IPS-15b (cell line): ENCODE measurements around the gene SELENOV.

ENCODE experiments used
- H3K27me3 ChIP-seq: one replicate; pipeline ENCODE4 v1.6.1; 2013; ENCODE audit warnings: low read length; ENCODE audit not compliant: control insufficient read depth, insufficient read depth
- H3K36me3 ChIP-seq: one replicate; pipeline ENCODE4 v1.6.1; 2013; ENCODE audit warnings: low read length; ENCODE audit not compliant: control insufficient read depth, insufficient read depth
- H3K4me1 ChIP-seq: one replicate; pipeline ENCODE4 v1.6.1; 2013; ENCODE audit warnings: mild to moderate bottlenecking, low read length; ENCODE audit not compliant: control insufficient read depth, insufficient read depth
- H3K4me3 ChIP-seq: one replicate; pipeline ENCODE4 v1.5.1; 2013; ENCODE audit warnings: low read depth, low read length
- H3K9ac ChIP-seq: one replicate; pipeline ENCODE4 v1.6.1; 2013; ENCODE audit warnings: low read depth, mild to moderate bottlenecking, low read length
- H3K9me3 ChIP-seq: one replicate; pipeline ENCODE4 v1.6.1; 2013; ENCODE audit warnings: mild to moderate bottlenecking, low read length; ENCODE audit not compliant: control insufficient read depth, insufficient read depth

Gene SELENOV

DNA sequence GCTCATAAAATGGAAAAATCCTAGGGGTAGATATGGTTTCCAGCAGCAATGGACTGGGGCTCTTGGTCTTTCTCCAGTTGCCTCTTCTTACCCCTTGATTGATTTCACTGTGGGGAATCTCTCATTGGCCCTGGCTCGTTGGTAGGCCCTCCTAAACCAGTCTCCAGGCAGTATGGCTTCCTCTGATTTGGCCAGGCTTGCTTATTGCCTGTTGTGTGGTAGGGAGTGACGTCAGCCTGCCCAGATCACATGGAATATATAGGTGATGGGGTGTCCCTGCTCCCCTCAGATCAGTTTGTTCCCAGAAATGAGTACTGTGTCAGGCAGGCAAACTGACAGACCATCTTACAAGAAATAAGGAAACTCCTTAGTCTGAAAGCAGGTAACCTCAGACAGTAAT, 5.7 kb upstream of the SELENOV start:
- Histone ChIP-seq H3K4me3 (no peak overlapping the region), H3K9me3 (no peaks in the 10 kb centered on the region), H3K27me3 (peaks cover 59% of the 10 kb centered on the region), H3K4me1 (no peaks in the 10 kb centered on the region), H3K9ac (no peak overlapping the region), H3K36me3 (no peaks in the 10 kb centered on the region)

DNA sequence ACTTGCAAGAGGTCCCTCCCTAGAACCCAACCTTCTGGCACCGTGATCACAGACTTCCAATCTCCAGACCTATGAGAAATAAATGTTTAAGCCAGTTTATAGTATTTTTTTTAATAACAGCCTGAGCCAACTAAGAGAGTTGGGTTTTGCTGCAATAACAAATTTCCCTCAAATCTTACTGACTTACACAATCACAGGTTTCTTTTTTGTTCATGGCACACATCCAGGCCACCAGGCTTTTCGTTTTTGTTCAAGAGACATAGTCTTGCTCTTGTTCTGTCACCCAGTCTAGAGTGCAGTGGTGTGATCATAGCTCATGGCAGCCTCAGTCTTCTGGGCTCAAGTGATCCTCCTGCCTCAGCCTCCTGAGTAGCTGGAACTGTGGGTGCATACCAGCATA, 2.0 kb upstream of the SELENOV start:
- Histone ChIP-seq H3K36me3 (no peaks in the 10 kb centered on the region), H3K9me3 (no peaks in the 10 kb centered on the region), H3K4me1 (no peaks in the 10 kb centered on the region), H3K27me3 (peaks cover 28% of the 10 kb centered on the region), H3K4me3 (no peak overlapping the region), H3K9ac (no peak overlapping the region)

DNA sequence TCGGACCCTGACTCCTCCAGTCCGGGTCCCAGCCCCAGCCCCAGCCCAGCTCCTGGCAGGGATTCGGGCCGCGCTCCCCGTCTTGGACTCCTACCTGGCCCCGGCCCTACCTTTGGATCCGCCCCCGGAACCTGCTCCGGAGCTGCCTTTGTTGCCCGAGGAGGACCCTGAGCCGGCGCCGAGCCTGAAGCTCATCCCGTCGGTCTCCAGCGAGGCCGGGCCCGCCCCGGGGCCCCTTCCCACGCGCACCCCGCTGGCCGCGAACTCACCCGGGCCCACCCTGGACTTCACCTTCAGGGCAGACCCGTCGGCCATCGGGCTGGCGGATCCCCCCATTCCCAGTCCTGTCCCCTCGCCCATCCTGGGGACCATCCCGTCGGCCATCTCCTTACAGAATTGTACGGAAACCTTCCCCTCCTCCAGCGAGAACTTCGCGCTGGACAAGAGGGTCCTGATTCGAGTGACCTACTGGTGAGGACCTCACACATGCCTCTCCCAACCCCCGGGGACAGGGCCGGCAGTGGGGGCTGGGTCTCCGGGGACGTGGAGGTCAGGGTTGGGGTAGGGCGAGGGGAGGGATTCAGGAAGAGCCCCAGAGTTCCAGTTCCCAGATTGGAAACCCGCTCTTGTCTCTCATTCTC, 732 bp downstream of the SELENOV start:
- peaks cover under 1% of the 10 kb centered on the region for H3K36me3 ChIP-seq
- H3K9ac ChIP-seq: peak overlapping the region; percentile 88
- H3K9me3 ChIP-seq: no peaks in the 10 kb centered on the region
- peaks cover 12% of the 10 kb centered on the region for H3K27me3 ChIP-seq
- peak overlapping the region; percentile 88 for H3K4me3 ChIP-seq
- peaks cover 4% of the 10 kb centered on the region for H3K4me1 ChIP-seq

DNA sequence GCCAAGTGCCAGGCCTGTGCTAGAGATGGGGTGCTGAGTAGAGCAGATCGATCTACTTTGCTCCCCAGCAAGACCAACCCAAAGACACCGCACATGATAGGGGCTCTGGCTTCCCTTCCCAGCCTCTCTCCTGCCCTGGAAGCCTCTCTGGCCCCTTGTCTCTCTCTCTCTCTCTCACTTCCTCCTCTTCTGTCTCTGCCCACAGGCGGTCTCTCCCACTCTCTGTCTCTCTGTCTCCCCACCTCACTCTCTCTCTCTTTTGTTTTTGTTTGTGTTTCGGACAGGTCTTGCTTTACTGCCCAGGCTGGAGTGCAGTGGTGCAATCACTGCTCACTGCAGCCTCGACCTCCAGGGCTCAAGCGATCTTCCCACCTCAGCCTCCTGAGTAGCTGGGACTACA, 1.3 kb downstream of the SELENOV start:
- H3K27me3 ChIP-seq: peaks cover 12% of the 10 kb centered on the region
- H3K9ac ChIP-seq: peak overlapping the region; percentile 88
- H3K4me3 ChIP-seq: peak overlapping the region; percentile 88
- H3K4me1 ChIP-seq: peaks cover 4% of the 10 kb centered on the region
- no peaks in the 10 kb centered on the region for H3K9me3 ChIP-seq
- H3K36me3 ChIP-seq: peaks cover 3% of the 10 kb centered on the region

DNA sequence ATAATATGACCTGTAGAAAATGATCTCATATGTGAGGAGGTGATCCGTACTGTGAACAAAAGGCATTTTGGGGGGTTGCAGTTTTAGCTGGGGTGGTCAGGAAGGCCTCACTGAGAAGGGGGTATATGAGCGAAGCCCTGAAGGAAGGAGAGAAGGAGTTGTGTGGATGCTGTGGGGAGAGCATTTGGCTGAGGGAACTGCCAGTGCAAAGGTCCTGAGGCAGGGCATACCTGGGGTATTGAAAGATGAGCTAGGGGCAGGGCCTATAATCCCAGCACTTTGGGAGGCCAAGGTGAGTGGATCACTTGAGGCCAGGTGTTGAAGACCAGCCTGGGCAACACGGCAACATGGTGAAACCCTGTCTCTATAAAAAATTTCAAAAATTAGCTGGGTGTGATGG, 2.5 kb downstream of the SELENOV start:
- Histone ChIP-seq H3K9me3 (no peaks in the 10 kb centered on the region), H3K27me3 (peaks cover 12% of the 10 kb centered on the region), H3K9ac (no peak overlapping the region), H3K36me3 (peaks cover 3% of the 10 kb centered on the region), H3K4me3 (no peak overlapping the region), H3K4me1 (peaks cover 4% of the 10 kb centered on the region)

DNA sequence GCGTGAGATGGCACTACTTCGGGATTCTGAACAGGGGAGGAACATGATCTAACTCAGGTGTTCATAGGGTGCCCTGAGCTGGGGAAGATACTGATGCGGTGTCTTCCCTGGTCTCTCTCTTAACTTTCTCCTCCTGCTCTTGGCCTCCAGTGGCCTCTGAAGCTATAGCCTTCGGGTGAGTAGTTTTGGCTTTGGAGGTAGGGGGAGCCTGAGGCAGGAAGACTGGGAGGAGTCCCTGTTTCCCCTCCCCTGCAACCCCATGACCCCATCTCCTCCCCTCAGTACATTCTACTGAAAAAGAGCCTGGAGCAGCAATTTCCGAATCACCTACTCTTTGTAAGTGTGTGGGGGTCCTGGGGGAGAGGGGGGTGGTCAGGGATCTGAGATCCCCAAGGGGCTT, 3.5 kb downstream of the SELENOV start:
- peaks cover 12% of the 10 kb centered on the region for H3K27me3 ChIP-seq
- H3K9me3 ChIP-seq: no peaks in the 10 kb centered on the region
- H3K9ac ChIP-seq: no peak overlapping the region
- peaks cover 4% of the 10 kb centered on the region for H3K4me1 ChIP-seq
- peaks cover 3% of the 10 kb centered on the region for H3K36me3 ChIP-seq
- H3K4me3 ChIP-seq: peak overlapping the region; percentile 8

DNA sequence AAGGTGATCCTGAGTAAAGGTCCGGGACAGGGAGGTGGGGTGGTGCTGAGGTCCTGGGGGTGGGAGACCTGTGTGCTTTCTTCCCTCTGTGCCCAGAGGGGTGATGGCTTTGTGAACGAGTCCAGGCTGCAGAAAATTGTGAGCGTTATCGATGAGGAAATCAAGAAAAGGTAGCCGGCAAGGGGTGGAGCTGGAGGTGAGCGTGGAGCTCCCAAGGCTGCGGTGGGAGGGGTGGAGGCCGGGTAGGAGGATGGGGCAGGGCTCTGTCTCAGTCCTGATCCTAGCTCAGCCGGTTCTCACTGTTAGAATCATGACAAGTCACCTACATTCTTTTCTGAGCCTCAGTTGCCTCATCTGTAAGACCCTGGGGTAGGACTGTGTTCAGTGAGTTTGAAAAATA, 4.0 kb downstream of the SELENOV start:
- Histone ChIP-seq H3K9ac (no peak overlapping the region), H3K9me3 (no peaks in the 10 kb centered on the region), H3K4me1 (peaks cover 4% of the 10 kb centered on the region), H3K4me3 (peak overlapping the region; percentile 8), H3K27me3 (peaks cover 8% of the 10 kb centered on the region), H3K36me3 (peaks cover 3% of the 10 kb centered on the region)

DNA sequence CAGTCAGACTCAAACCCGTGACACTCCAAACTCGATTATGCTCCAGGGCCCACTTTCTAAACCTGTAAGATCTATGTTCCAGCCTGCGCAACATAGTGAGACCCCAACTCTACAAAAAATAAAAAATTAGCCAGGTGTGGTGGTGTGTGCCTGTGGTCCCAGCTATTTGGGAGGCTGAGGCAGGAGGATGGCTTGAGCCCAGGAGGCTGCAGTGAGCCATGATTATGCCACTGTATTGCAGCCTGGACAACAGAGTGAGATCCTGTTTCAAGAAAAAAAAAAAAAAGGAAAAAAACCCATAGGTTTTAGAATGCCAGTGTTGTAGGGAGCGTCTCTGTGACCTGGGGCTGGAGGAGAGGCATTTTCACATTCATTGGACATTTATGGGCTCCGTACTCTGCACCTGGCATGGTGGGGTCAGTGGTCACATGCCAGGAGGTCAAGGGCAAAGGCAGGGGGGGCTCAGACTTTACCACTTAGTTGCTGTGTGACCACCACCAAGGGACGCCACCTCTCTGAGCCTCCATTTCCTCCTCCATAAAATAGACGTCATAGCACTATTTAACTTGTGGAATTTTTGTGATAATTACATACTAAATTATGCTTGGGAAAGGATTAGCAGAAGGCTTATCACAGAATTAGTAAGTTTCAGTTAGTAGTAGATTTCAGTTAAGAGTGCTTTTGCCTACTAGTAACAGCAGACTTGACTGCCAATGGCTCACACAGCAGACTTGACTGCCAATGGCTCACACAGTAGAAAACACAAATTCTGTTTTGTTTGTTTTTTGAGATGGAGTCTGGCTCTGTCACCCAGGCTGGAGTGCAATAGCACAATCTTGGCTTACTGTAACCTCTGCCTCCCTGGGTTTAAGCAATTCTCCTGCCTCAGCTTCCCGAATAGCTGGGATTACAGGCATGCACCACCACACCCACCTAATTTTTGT, 5.9 kb downstream of the SELENOV start:
- no peaks in the 10 kb centered on the region for H3K27me3 ChIP-seq
- H3K9ac ChIP-seq: no peak overlapping the region
- H3K9me3 ChIP-seq: no peaks in the 10 kb centered on the region
- peaks cover 4% of the 10 kb centered on the region for H3K4me1 ChIP-seq
- H3K36me3 ChIP-seq: peaks cover 3% of the 10 kb centered on the region
- H3K4me3 ChIP-seq: no peak overlapping the region

DNA sequence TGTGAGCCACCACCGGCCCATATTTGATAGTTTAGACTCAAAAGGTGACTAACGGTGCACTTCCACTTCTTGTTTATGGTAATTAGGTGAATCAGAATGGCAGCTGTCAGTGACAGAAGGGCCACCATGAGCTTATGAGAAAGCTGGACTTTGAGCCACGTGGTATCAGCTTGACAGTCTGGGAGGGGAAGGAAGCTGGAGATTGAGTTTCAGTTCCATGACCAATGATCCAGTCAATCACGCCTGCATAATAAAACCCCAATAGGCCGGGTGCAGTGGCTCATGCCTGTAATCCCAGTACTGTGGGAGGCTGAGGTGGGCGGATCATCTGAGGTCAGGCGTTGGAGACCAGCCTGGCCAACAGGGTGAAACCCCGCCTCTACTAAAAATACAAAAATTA, 9.6 kb downstream of the SELENOV start:
- no peak overlapping the region for H3K4me3 ChIP-seq
- H3K9me3 ChIP-seq: no peaks in the 10 kb centered on the region
- no peaks in the 10 kb centered on the region for H3K27me3 ChIP-seq
- H3K9ac ChIP-seq: no peak overlapping the region
- H3K4me1 ChIP-seq: no peaks in the 10 kb centered on the region
- H3K36me3 ChIP-seq: peaks cover 3% of the 10 kb centered on the region

DNA sequence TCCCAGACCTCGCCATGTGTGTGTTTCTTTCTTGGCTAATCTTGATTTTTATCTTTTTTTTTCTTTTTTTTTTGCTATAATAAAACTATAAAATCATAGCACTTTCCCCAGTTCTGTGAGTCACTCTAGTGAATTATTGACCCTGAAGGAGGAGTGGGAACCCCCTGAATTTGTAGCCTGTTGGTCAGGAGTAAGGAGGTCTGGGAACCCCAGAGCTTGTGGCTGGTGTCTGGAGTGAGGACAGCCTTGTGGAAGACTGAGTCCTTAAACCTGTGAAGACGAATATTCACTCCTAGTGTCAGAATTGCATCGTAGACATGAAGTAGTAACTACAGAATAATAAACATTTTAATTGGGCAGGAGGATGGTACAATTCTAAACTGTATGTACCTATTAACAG, 10.3 kb downstream of the SELENOV start:
- Histone ChIP-seq H3K9ac (no peak overlapping the region), H3K4me1 (no peaks in the 10 kb centered on the region), H3K27me3 (no peaks in the 10 kb centered on the region), H3K36me3 (peaks cover 3% of the 10 kb centered on the region), H3K4me3 (no peak overlapping the region), H3K9me3 (no peaks in the 10 kb centered on the region)

DNA sequence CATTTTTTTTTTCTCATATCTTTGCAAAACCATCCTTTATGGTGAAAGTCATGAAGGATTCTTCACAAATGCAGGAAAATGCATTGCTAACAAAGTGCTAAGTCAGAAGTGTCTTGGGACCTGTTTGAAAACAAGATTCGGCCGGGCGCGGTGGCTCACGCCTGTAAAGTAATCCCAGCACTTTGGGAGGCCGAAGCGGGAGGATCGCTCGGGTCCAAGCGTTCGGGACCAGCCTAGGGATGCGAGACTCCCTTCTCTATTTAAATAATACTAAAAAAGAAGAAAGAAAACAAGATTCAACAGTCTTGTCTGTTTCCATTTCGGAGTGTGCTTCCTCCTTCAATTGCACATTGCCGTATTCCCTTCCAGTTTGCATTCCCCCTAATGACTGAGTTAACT, 16.9 kb downstream of the SELENOV start:
- no peaks in the 10 kb centered on the region for H3K9me3 ChIP-seq
- H3K36me3 ChIP-seq: no peaks in the 10 kb centered on the region

More for the DNA sequence above, 16.9 kb downstream of the SELENOV start:
- Histone ChIP-seq H3K4me1 (no peaks in the 10 kb centered on the region), H3K9ac (peak overlapping the region; percentile 41), H3K4me3 (peak overlapping the region; percentile 90), H3K27me3 (peaks cover 2% of the 10 kb centered on the region)
